Ramos (cell line): Measurements from ENCODE around the gene KATNAL2.
"Not testable (repeated sequence)": the region's sequence is repeated elsewhere in the genome, so short reads cannot be mapped to it uniquely, and the experiment has no call there.

Experiments
- in situ Hi-C: fragments of 300-500 bp; cut with MboI; formaldehyde crosslinking; loops from one replicate; pipeline ENCODE4 v1.14.3; 2022; ENCODE audit warnings: low sequenced_read_pairs; ENCODE audit not compliant: unreplicated experiment

Gene KATNAL2

GRCh38 chr18:46920653-46921052, 3.3 kb downstream of the KATNAL2 start:
- in situ Hi-C loops: no loop called here

DNA sequence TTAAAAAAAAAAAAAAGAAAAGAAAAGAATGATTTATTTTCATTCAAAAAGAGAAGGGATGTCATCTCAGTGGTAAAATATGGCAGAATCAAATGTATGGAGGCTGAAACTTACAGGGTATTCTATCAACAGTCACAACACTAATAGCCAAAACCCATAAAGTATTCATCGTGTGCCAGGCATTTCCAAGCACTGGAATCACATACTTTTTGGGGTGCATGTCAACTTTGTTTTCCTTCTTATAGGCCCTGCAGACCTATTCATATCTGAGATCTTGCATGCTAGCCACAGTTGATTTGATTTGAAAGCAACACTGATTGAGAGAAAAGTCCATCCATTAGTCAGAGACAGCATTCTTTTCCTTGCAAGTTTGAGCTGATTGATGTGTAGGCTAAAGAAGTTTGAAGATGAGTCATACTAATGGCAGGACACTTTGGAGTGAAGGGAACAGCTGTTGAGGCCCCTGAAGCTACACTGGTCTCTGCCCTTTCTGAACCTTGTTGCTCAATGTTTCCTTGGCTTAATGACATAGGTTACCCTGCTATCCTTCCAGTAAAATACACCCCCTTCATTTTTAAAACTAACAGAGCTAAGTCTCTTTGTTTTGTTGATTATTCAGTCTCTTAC, 22.0 kb downstream of the KATNAL2 start:
- in situ Hi-C loops: no loop called here

DNA sequence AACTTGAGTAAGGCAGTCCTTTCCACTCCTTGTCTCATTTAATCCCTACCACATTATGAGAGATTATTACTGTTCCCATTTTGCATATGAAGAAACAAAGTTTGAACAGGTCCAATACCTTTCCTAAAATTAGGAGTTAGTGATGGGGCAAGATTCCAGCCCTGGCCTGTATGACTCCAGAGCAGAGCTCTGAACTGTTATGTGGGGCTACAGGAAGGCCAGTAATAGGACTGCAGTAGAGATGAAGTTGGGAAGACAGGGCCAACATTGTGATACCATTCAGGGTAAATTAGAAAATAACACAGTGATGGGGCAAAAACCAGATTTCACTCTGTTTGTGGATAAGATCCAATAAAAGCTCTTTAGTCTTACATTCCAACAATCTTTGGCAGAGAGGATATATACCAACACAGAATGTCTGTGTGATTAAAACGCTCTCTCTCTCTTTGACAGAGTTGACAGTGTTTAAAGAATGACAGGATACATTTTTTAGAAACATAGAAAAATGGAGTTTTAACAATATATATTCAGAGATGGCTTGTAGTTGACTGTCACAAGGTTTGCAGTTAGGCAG, 22.7 kb downstream of the KATNAL2 start:
- in situ Hi-C loops: no loop called here

DNA sequence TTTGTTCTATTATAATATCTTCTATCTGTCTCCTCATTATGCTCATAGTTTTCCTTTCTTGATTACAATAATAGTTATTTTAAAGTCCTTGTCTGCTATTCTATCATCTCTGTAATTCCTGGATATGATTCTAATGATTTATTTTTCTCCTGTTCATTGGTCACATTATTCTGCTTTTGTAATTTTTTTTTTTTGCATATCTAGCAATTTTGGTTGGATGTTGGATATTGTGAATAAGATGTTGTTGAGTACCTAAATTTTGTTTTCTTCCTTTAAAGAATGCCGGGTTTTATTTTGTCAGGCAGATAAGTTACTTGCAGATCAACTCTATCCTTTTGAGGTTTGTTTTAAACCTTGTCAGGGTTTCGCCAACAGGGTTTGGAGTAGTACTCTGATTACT, 25.2 kb downstream of the KATNAL2 start:
- in situ Hi-C loops: no loop called here

DNA sequence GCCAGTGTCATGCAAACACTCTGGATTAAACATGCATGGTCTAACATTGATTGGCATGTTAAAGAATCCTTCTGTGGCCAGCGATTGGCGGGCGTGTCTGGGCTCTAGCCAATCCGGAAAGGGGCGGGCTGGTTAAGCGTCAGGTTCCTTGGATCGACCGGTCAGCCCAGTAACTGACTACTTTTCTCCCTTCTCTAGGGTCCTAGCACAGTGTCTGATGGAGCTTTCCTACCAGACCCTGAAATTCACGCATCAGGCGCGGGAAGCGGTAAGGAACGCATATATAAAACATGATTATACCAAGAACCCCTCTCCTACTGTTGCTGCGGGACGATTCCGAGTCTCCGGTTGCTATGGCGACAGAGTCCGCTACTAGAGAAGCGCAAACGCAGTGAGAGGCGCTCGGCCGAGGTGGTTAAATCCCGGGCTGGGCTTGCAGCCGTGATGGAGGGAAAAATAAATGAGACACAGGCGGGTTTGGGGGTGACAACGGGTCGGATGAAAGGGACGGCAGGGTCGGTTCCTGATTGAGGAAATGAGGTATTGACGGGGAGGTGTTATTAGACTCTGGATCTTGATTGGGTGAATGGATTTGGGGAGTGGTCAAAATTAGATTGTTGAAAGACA, 29.4 kb downstream of the KATNAL2 start:
- in situ Hi-C loops: no loop called here

GRCh38 chr18:46950064-46950656, 32.8 kb downstream of the KATNAL2 start:
- in situ Hi-C loops: no loop called here

- in situ Hi-C loops: no loop called here
Measured at GRCh38 chr18:46953195-46953594, 35.8 kb downstream of the KATNAL2 start.

GRCh38 chr18:46958209-46958608, 40.8 kb downstream of the KATNAL2 start:
- in situ Hi-C loops: no loop called here

- in situ Hi-C loops: not testable (repeated sequence)
Measured at GRCh38 chr18:46963656-46964578, 46.5 kb downstream of the KATNAL2 start.

DNA sequence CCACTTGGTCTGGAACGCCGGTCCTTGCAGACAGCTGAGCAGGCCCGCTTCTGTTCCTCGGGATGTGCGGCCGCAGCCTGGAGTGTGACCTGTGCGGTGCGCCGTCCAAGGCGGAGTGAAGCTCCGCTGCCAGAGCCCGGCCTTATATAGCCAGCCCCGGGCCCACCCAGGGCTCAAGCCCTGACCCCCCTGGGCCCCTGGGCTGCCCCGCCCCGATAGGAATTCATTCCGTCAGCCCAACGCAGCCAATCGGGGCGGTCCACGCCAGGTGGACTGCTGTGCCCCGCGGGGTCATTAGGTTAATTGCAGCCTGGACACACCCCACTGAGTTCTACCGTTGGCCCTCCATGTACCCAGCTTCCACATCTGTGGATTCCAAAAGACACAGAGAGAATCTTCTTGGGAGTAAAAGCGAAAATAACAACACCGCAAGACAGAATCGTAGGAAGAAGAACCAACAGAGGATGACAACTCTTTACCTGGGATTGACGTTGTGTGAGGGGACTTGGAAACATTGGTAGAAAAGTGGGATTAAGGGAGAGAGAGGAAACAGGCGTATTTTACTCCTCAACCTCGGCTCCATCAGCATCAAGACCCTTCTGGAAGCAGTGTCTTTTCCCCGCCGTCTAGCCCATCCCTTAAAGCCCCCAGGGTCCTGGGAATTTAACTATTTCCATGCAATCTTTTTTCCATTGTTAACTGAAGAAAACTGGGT, 47.3 kb downstream of the KATNAL2 start:
- in situ Hi-C loops: not testable (repeated sequence)

DNA sequence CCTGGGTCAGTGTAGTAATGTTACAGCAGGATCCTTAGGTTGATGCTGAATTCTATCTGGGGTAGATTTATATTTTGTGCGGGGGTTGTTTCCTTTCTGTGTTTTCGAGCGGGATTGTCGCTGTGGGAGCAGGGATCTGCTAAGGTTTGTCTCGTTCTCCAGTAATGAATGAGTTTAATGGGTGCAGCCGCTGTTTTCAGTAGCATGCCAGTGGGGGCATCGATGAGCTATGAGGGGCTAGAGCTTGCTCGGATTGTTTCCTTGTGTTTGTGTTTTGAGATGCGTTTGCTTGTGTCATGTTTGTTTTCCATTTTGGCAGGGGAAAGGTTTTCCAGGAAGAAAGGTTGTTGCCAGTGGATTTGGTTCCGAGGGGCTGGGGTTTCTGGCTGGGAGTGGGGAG, 48.9 kb downstream of the KATNAL2 start:
- in situ Hi-C loops: not testable (repeated sequence)

DNA sequence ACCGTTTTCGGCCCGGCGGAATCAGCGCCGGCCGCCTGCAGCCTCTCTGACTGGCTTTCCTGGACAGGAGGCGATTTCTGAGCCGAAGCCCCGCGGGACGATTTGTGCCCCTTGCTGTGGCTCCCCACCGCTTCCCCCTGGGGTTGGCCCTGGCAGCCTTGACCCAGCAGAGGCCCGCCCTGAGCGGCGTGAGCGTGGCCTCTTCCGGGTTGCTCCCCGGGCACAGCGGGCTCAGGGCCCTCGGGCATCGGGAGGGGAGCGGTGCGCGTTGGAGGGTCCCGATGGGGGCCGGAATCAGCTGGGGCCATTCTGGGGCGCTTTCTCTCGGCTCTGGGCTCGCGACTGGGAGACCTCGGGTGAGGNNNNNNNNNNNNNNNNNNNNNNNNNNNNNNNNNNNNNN, 52.1 kb downstream of the KATNAL2 start:
- in situ Hi-C loops: not testable (repeated sequence)

DNA sequence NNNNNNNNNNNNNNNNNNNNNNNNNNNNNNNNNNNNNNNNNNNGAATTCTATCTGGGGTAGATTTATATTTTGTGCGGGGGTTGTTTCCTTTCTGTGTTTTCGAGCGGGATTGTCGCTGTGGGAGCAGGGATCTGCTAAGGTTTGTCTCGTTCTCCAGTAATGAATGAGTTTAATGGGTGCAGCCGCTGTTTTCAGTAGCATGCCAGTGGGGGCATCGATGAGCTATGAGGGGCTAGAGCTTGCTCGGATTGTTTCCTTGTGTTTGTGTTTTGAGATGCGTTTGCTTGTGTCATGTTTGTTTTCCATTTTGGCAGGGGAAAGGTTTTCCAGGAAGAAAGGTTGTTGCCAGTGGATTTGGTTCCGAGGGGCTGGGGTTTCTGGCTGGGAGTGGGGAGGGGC, 102.5 kb downstream of the KATNAL2 start:
- in situ Hi-C loops: not testable (repeated sequence)

DNA sequence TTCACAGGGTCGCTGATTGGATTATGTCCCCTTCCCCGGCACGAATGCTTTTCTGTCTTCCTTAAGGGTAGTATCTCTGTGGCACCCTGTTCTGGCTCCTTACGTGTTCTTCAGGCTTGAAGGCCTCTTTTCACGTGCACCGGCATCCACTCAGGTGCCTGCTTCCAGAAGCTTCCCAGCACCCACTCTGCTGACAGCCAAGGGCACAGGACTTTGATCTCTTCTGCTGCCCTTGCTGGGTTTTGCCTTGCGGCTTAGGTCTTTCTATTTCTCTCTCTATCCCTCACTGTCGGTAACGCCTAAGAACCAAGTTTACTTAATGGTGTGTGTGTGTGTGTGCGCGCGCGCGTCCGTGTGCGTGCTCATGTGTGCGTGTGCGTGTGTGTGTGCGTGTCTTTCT, 103.4 kb downstream of the KATNAL2 start:
- in situ Hi-C loops: not testable (repeated sequence)

- in situ Hi-C loops: not testable (repeated sequence)
Measured at GRCh38 chr18:47022821-47023220, 105.4 kb downstream of the KATNAL2 start.

DNA sequence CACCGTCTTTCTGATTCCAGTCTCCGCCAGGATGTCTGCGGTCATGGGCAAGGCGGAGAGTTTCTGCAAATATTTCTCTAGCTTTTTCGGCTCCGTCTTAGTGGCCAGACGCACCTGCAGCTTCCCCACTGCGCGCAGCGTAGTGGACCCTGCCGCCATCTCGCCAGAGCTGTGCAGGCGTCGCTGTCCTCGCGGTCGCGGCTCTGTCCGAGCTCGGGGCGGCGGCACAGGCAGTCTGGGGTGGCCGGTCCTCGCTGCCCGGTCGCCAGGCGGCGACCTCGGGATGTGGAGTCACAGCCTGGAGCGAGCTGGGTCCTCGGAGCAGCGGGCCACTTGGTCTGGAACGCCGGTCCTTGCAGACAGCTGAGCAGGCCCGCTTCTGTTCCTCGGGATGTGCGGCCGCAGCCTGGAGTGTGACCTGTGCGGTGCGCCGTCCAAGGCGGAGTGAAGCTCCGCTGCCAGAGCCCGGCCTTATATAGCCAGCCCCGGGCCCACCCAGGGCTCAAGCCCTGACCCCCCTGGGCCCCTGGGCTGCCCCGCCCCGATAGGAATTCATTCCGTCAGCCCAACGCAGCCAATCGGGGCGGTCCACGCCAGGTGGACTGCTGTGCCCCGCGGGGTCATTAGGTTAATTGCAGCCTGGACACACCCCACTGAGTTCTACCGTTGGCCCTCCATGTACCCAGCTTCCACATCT, 106.5 kb downstream of the KATNAL2 start:
- in situ Hi-C loops: not testable (repeated sequence)

DNA sequence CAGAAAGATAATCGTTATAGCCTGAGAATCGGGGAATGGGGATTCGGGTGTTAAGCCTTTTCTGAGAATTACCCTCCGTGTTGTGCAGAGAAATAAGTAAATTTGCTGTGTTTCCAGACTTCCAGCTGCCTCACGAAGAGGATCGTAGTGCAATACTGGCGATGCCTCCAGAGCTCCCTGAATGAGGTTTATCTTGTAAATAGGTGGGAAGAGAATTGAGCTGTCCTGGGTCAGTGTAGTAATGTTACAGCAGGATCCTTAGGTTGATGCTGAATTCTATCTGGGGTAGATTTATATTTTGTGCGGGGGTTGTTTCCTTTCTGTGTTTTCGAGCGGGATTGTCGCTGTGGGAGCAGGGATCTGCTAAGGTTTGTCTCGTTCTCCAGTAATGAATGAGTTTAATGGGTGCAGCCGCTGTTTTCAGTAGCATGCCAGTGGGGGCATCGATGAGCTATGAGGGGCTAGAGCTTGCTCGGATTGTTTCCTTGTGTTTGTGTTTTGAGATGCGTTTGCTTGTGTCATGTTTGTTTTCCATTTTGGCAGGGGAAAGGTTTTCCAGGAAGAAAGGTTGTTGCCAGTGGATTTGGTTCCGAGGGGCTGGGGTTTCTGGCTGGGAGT, 108.3 kb downstream of the KATNAL2 start:
- in situ Hi-C loops: not testable (repeated sequence)

DNA sequence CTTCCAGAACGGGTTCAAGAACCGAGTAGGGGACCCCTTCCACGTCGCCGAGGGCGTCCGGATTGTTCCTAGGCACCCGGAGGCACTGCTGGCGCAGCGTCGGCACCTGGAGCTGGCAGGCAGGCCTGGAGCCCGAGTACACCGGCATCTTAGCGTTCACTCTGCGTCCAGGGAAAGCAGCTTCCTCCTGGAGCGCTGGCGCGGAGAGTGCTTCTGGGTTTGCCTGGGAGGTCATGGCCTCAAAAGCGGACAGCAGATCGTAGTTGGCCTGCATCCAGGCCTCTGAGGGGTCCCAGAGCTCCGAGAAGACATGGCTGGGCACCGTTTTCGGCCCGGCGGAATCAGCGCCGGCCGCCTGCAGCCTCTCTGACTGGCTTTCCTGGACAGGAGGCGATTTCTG, 111.3 kb downstream of the KATNAL2 start:
- in situ Hi-C loops: not testable (repeated sequence)
